ENCODE results near the gene HECTD1.

DNA sequence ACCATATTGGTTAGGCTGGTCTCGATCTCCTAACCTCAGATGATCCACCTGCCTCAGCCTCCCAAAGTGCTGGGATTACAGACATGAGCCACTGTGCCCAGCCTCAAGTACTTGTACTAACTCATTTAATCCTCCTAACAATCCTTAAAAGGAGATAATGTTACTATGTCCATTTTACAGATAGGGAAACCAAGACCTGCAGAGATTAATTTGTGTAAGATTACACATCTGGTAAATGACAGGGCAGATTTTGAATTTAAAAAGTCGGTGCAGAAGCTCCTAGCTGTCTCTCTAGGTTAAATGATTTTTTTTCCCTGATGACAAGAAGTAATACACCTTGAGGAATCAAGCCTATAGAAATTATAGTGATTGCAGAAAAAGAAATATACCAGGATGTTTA is 13.7 kb upstream of the HECTD1 start:
- TF ChIP-seq POLR2A (IDR thresholded peaks at IDR 0.05; ENCODE audit: low read length) (no peak), GATA1 (IDR thresholded peaks at IDR 0.05; ENCODE audit: low read depth, low read length) (no peak)
